Medulla oblongata (tissue), 1 donor: Measurements from ENCODE around the gene RAB37.

Source experiments
- DNase-seq: peaks from one replicate; pipeline ENCODE4 v3.0.0-alpha.2; 2015; ENCODE audit errors: extremely low spot score

RAB37 gene, protein sequence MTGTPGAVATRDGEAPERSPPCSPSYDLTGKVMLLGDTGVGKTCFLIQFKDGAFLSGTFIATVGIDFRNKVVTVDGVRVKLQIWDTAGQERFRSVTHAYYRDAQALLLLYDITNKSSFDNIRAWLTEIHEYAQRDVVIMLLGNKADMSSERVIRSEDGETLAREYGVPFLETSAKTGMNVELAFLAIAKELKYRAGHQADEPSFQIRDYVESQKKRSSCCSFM

DNA sequence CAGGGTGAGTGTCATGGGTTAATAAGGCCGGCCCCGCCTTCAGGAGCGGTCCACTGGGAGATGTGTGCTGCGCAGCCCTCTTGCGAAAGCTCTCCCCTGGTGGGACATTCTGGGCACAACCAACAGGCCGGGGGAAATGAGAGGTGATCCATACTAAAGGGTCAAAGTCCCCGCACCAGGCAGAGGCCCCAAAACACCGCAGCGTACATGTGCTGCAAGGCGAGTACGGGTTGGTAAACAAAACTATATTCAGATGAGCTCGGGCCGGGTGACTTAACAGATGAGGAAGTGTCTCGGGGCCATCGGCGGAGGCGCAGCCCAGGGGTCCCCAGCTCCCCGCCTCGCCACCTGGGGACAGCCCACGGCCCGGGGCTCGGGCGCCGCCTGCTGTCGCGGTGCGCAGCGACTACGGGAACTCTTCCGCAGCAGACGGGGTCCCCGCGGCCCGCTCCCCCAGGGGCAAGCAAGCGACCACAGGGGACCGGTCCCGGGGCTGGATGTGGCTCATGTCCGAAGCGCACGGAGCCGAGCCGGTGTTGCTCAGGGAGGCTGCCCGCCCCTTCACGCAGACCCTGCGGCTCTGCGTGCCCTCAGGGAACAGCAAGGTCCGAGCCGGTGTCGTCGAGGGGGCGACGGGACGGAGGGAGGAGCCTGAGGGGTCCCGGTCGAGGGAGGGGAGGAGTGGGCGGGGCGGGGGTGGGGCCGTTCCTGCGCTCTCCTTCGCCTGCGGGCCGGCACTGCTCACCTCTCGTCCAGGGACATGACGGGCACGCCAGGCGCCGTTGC lies at the start of gene RAB37:
RAB37 (plus strand) TSS at position 744 of the 786 bp plus-strand sequence; CDS start at position 761, 17 bp downstream.
- DNase-seq = peak; percentile 21

DNA sequence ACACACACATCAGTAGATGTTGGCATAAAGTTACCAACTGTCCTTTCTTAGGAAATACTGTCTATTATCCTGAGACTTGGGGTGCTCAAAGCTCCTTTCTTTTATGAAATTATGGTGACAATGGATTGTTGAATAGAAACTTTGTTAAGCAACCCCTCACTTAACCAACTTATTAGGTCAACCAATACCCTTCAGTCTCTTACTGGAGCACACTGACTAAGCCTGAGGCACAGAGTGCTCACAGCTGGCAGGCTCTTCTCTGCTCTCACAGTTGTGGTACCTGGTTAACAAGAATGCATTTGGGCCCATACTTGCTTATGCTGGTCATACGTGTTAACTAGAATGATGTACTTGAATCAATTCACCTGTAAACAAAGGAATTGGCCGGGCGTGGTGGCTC lies 49.2 kb upstream of the RAB37 start:
- DNase-seq = no peak

DNA sequence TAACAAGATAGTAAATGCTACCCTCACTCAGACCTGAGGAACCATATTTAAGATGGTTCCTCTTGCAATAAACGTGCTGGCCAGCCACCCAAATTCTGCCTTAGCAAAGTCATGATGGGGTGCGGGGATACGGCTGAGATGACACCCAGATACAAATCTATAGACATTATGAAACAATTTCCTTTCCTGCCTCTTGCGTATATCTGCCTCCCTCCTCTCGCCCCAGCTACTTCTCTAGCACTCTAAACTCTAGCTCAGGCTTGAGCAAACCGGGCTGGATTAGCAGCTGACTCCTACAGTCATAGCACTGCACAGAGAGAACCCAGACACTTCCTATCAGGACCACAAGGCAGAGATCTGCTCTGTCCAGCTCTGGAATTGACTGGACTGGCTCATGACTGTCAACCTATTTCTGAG lies 46.6 kb upstream of the RAB37 start:
- peak; percentile 73 for DNase-seq

DNA sequence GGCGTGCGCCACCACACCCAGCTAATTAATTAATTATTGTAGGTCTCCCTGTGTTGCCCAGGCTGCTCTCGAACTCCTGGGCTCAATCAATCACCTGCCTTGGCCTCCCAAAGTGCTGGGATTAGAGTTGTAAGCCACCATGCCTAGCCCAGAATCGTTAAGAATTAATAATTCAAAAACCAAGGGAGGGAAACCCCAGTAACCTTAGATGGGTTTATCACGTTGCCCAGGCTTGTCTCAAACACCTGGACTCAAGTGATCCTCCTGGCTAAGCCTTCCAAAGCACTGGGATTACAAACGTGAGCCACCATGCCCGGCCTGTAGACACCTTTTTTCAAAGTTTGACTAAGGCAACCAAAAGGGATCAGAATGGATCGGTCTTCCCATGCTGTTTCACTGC lies 45.9 kb upstream of the RAB37 start:
- DNase-seq = no peak

DNA sequence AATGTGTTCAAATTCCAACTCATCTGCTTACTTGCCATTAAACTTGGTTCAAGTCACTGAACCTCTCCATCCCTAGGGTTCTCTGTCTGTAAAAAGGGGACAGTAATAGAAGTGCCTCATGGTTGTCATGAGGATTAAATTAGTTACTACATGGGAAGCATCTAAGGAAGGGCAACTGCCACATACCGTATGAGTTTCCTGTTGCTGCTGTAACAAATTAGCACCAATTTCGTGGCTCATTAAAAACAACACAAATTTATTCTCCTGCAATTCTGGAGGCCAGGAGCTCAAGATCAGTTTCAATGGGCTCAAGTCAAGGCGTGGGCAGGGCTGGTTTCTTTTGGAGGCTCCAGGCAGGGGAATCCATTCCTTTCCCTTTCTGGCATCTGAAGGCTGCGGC lies 43.0 kb upstream of the RAB37 start:
- no peak for DNase-seq

DNA sequence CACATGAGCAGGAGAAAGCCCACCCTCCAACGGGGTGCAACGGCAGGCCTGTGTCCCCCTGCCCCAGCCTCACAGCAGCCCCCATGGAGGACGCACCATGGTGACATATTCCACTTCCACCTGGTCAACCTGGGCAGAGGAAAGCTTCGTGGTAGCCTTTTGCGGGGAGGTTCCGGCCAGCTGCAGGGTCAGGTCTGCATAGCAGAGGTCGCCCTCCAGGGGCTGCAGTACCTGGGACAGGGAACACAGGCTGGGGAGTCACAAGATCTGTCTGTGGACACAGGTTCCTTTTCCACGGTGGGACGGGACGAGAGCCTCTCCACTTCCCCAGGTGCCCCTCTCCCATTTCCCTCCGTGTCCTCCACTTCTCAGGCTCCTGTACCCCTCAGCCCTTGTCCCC lies 41.4 kb upstream of the RAB37 start:
- DNase-seq = no peak

DNA sequence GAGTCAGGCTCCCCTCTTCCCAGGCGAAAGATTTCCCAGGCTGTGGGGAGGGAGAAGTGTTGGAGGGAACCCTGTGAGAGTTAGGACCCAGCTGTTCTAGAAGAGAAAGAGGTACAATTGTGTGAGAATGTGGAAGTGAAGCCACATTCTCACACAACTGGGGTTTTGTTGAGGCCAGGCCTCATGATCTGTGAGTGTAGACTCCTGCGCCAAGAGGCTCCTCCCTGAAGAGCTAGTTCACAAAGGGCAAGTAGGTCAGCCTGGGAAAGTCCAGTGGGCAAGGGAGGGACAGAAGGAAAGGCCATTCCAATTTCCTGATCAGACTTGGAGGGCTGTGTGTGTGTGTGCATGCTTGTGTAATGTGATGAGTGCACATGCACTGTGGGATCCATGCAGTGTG lies 39.5 kb upstream of the RAB37 start:
- no peak for DNase-seq

DNA sequence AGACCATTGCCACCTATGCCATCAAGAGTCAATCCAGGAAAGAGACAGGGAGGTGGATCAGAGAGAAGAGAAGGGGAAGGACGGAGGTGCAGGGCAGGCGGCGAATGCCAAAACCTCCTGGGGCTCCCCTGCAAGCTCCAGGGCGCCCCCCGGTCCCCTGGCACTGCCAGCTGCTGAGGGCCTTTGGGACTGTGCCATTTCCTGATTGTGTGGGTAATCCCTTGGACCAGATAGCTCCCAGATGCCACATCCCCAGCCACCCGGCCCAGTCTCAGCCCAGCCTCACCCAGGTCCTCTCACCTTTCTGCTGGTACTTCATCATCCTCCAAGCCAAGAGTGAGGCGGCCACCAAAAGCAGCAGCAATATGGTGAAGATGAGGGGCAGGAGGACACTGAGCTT lies 39.0 kb upstream of the RAB37 start:
- DNase-seq = no peak

DNA sequence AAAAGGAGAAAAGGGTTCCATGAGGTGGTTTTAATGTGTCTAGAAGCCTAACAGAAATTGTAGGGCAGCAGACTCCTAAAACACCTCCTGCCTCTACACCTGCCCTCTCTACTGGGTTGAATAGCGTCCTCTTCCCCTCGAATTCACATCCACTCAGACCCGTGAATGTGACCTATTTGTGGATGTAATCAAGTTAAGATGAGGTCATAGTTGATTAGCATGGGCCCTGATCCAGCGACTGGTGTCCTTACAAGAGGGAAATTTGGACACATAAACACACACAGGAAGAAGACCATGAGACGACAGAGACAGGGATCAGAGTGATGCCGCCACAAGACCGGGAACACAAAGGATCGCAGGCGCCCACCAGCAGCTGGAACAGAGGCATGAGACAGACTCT lies 37.8 kb upstream of the RAB37 start:
- no peak for DNase-seq

DNA sequence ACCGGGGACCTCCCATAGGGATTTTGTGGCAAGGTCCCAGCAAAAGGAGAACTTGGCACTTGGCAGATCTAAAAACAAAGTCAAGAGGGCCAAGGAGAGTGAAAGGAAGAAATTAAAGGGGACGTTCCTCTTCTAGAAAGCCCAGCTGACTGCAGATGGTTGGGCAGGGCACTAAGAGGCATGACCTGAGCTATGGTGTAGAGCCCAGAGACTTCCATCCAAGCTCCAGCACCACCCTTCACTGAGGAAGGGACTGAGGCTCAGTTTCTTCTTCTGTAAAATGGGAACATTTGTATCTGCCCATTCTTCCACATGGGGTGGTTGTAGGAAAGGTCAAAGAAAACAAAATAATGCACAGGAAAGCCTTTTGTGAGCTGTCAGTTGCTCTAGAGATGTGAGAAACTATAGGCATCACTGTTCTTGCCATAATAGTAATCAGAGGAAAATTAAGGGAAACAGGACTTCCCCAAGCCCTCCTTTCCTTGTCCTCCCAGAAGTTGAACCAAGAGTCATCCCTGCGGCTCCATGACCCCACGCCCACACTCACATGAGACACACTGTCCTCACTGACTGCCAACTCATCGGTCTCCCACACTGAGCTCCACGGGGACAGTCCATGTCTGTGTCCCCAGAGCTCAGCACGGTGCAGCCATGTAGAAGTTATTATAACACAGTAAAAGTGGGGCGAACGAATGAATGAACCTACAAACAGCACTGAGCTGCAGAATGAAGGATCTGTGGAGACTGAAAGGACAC lies 34.8 kb upstream of the RAB37 start:
- DNase-seq = peak; percentile 11

DNA sequence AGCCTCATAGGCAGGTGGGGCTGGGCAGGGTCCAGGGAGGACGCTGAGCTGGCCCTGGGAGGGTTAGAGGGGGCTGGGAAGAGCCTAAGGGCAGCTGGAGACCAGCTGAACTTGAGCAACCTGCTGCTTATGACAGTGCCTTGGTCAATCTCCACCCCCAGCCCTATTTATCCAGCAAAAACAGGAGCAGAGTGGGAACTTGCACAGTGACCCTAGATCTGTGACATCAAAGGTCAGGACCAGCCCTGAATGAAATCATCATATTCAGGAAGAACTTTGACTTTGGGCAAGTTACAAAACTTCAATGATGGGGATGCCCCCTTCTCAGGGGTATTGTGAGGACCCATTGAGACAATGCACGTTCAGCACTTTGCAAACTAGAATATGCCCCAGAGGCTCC lies 33.7 kb upstream of the RAB37 start:
- no peak for DNase-seq

DNA sequence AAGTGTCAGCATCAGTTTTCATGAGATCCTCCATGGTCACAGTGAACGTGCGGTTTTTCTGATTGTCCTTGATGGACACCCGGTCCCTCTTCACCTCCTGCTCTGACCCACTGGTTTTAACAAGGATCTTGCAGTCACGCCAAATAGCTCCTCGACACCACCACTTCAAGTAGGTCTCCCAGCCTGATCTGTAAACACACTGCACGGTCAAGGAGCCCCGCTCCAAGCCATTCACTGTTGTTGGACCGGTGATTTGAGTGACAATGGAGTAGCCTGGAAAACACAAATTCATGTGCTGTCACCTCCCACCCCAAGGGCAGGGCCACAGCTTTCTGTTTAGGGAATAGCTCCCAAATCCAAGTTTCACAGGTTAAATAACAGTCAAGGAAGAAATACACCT lies 32.5 kb upstream of the RAB37 start:
- DNase-seq = no peak

DNA sequence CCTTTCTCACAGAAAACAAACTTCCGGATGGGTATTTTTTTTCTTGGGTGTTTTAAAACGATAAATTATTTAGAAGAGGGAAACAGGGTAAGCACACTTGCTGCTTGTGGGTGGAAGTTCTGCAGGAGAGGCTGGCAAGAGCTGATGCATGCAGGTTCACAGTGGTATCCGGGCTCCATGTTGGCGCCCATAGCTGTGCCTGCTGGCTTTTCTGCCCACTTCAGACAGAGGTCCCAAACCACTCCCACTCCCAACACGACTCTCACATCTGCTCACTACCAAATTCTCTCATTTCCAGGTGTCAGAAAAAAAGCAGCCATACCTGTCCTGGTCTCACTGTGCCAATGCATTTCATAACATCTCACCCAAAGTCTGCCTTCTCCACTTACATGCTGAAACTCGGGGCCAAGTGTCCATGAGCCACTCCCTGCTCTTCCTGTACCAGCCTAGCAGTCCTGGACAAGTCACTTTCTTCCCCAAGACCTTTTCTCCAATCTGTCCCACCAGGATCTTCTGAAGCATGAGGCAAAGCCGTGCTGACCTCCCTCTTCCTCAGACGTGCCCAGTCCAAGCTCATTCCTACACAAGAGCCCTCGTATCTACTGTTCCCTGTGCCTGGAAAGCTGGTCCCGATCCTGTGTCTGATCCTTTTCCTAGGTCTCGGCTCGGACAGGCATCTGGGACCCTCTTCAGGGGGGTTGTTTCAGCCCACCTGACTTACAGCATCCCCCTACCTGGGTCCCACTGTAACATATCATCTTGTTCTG lies 25.8 kb upstream of the RAB37 start:
- no peak for DNase-seq

DNA sequence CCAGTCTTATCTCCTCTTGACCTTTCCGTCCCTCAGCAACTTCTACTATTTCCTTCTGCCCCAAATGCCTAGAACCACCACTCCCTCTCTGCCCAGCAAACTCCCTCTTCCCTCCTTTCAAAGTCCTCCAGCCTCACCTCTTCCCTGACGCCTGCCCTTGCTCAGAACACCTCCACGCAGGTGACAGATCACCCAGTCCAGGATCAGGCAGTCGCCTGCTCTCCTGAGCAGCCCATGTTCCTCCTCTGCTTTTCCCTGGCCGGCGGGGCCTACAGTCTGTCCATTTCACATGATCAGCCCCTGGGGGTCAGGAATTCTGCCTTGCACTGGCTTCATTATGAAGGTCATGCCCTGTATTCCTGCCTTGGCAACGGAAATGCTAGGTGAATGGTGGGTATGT lies 24.8 kb upstream of the RAB37 start:
- DNase-seq = peak; percentile 5

DNA sequence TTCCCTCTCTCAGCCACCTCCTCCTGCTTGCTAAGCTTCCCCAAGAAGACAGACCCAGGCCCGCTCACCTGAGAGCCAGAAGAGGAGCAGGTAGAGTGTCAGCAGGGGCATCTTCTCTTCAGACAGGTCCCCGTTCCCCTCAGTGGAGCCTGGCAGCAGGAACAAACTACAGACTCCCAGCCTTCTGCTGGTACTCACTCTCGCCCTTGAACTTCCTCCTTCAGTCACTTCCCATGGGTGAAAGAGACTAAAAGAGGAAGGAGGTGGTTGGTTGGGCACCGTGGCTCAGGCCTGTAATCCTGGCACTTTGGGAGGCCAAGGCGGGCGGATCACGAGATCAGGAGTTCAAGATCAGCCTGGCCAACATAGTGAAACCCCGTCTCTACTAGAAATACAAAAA lies 24.3 kb upstream of the RAB37 start, which contains the start of gene CD300LF:
CD300LF (minus strand) TSS at position 168 of the 400 bp plus-strand sequence; CDS start at position 111, 57 bp downstream.
- DNase-seq = peak; percentile 81

DNA sequence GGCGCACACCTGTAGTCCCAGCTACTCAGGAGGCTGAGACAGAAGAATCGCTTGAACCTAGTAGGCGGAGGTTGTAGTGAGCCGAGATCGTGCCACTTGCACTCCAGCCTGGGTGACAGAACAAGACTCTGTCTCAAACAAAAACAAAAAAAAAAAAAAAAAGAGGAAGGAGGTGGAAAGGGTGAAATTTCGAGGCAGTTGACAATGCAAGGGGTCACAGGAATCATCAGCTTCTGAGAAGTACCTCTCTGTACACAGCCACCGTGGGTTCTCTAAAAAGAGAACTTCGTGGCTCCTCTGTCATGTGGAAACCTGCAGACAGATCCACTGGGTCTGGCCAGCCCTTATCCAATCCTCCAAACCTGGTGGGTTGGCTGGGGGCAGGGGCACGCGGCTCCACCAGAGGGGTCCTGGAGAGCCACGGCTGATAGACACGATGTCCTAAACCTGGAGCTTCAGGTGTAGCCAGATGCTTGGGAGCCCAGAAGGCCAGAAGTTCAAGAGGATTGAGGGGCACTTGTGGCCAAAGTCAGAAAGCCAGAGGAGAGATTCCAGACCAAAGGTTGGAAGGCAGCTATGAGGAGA lies 23.8 kb upstream of the RAB37 start:
- peak; percentile 24 for DNase-seq

DNA sequence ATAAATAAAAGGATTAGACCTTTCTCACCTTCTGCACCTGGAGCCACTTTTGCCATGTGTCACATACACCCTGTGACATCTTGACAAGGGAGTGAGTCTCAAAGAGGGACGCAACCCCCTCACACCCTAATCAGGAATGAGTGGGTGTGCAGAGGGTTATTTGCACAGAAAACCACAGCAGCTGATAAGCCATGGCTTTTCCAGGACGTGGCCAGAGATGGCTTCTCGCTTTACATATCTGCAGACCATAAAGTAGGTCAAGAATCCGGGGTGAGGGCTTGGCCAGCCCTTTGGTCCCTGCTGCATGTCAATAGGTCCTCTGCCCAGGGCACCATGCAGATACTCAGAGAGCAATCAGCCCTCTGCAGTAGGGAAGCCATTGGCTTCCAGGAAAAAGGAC lies 21.9 kb upstream of the RAB37 start:
- DNase-seq = no peak

DNA sequence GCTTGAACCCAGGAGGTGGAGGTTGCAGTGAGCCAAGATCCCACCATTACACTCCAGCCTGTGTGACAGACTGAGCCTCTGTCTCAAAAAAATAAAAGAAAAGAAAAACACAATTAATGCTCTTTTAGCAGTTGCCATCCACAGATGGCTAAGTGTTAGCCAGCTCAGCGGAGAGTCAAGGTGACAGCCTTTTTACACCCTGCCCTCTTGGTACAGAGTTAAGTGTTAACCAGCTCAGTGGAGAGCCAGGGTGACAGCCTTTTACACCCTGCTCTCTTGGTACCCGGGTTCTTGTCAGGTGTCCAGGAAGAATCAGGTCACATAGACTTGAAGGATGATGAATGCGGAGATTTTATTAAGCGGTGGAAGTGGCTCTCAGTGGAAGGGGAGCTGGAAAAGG lies 16.6 kb upstream of the RAB37 start:
- no peak for DNase-seq

DNA sequence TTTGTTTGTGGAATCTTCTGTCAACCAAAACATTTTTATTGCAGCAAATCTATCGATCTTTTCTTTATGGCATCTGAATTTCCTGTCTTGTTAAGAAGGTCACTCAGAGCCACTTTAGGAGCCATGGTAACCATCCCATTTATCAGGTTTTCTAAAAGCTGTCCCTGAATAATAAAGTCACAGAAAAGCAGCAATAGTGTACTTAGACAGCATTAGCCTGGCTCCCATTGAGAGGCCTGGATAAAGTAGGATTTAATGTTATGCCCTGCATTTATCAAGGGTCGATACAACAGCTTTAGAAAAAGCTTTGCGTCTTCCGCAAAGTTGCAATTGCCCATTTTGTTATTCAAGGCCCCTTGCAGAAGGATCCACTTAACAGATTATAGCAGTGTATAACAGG lies 14.3 kb upstream of the RAB37 start:
- no peak for DNase-seq

DNA sequence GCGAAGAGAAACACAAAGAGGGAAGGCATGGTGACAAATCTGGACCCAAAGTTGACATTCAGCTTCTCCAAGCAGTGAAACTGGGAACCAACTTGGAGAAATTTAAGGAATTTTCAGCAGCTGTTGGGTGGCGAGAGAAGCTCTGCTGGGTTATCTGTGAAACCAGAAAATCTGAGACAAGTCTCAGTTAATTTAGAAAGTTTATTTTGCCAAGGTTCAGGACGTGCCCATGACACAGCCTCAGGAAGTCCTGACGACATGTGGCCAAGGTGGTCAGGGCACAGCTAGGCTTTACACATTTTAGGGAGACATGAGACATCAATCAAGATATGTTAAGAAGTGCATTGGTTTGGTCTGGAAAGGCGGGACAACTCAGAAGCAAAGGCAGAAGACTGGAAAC lies 13.2 kb upstream of the RAB37 start:
- no peak for DNase-seq

DNA sequence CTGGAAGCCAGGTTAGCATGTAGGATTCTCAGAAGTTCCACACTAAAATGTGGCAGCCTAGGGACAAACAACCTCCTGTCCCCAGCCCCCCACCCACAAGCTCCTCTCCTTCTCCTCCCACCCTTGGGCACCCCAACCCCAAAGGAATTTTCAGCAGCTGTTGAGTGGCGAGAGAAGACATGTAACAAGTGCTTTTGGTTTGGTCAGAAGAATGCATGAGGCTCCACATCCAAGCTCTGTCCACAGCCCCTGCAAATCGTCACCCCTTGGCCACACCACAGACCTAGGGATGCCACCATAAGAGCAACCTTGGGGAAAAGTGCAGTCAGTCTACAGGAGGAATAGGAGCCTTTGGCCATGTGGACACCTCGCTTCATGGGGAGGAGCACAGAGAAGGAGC lies 11.9 kb upstream of the RAB37 start:
- DNase-seq = no peak
